OCI-LY7 (cell line): ENCODE results near the gene CDCA7L. TPM values are rescaled to one million over a fixed set of nuclear protein-coding genes. Genes with fewer than 3 reads are reported as not detected.

Experiments used
- BruUV-seq: library from RNA; stranded (reverse); fragments of 400-500 nt; replicated peaks from 2 replicates; lab custom pipeline; 2021; lab: Mats Ljungman, UMichigan
- CTCF ChIA-PET: fragments of 300-600 bp; sonication (Branson Sonifier 250); formaldehyde crosslinking; loops from one replicate; lab custom pipeline; 2022; ENCODE audit warnings: antibody characterized with exemption; ENCODE audit not compliant: unreplicated experiment; lab: Charles Lee
- POLR2A ChIA-PET: fragments of 300-600 bp; sonication (Branson Sonifier 250); formaldehyde crosslinking; loops from one replicate; lab custom pipeline; 2022; ENCODE audit warnings: antibody characterized with exemption; lab: Charles Lee
- DNase-seq: peaks from one replicate; pipeline ENCODE4 v3.0.0-alpha.2; 2015; ENCODE audit warnings: low spot score
- H2AFZ ChIP-seq: fragments of 200-600 bp; sonication (generic), shearing (Covaris generic); 2 replicates; pipeline ENCODE4 v1.6.1; 2014; ENCODE audit warnings: mild to moderate bottlenecking, antibody characterized with exemption, low read length, moderate library complexity
- H3K27ac ChIP-seq: fragments of 200-600 bp; sonication (generic); 2 replicates; pipeline ENCODE4 v1.5.1; 2014; ENCODE audit warnings: mixed run types, low read depth, mild to moderate bottlenecking, moderate library complexity, low read length, inconsistent platforms; ENCODE audit not compliant: poor library complexity, severe bottlenecking
- H3K36me3 ChIP-seq: fragments of 200-600 bp; sonication (generic); 2 replicates; pipeline ENCODE4 v1.6.1; 2014; ENCODE audit warnings: mild to moderate bottlenecking, antibody characterized with exemption, low read length, moderate library complexity, mixed read lengths; ENCODE audit not compliant: insufficient read depth
- H3K4me1 ChIP-seq: fragments of 200-600 bp; sonication (generic); 2 replicates; pipeline ENCODE4 v1.5.1; 2014; ENCODE audit warnings: mild to moderate bottlenecking, low read length; ENCODE audit not compliant: insufficient read depth, poor library complexity, severe bottlenecking
- H3K4me2 ChIP-seq: fragments of 200-600 bp; sonication (generic); 2 replicates; pipeline ENCODE4 v1.6.1; 2014; ENCODE audit warnings: mild to moderate bottlenecking, low read length
- H3K4me3 ChIP-seq: fragments of 200-600 bp; sonication (generic); 2 replicates; pipeline ENCODE4 v1.5.1; 2014; ENCODE audit warnings: mild to moderate bottlenecking, low read depth, low read length; ENCODE audit not compliant: poor library complexity, severe bottlenecking
- H3K79me2 ChIP-seq: fragments of 200-600 bp; sonication (generic); 2 replicates; pipeline ENCODE4 v1.6.1; 2016; ENCODE audit warnings: low read depth, mild to moderate bottlenecking, low read length, moderate library complexity, mixed read lengths; ENCODE audit not compliant: insufficient read depth
- H3K9me2 ChIP-seq: fragments of 200-600 bp; sonication (generic); 2 replicates; pipeline ENCODE4 v1.6.1; 2016; ENCODE audit warnings: mild to moderate bottlenecking, low read length, mixed read lengths; ENCODE audit not compliant: insufficient read depth
- H3K9me3 ChIP-seq: fragments of 200-600 bp; sonication (generic); 2 replicates; pipeline ENCODE4 v1.6.1; 2014; ENCODE audit warnings: mild to moderate bottlenecking, mixed run types, low read length, mixed read lengths
- H4K20me1 ChIP-seq: fragments of 200-600 bp; sonication (generic); 2 replicates; pipeline ENCODE4 v1.6.1; 2014; ENCODE audit warnings: mild to moderate bottlenecking, antibody characterized with exemption, low read length, moderate library complexity, mixed read lengths; ENCODE audit not compliant: insufficient read depth
- CTCF ChIP-seq: fragments of 200-600 bp; sonication (generic); conservative IDR thresholded peaks from 2 replicates; pipeline ENCODE4 v1.5.1; 2014; ENCODE audit warnings: mild to moderate bottlenecking, antibody characterized with exemption, low read length, moderate library complexity, mixed read lengths
- EZH2phosphoT487 ChIP-seq: fragments of 200-600 bp; sonication (generic); IDR thresholded peaks from 2 replicates; pipeline ENCODE4 v1.6.1; 2018; ENCODE audit warnings: low read depth, borderline replicate concordance, mild to moderate bottlenecking, mixed run types, antibody characterized with exemption, low read length, moderate library complexity, mixed read lengths
- intact Hi-C: fragments of 100-400 bp; cut with micrococcal nuclease; formaldehyde crosslinking; loops from one replicate; pipeline ENCODE4 v1.10.0; 2022; ENCODE audit not compliant: unreplicated experiment
- total RNA-seq, 2 experiments: library from RNA; depleted of rRNA in 1 of 2; stranded (reverse); fragments of >200 nt in 1 of 2; shearing (Covaris generic) in 1 of 2; gene quantifications; 2 replicates each; pipeline ENCODE4 v1.2.3, GENCODE V29; 2014 to 2022

CDCA7L gene
- total RNA-seq, 2 experiments from 2014 or later = 155 to 173 TPM

- Histone ChIP-seq H3K27ac (peak overlapping the region; percentile 91), H3K4me1 (peaks cover 66% of the 10 kb centered on the region), H2AFZ (peak overlapping the region; percentile 95), H4K20me1 (no peaks in the 10 kb centered on the region), H3K9me3 (peaks cover under 1% of the 10 kb centered on the region; the same call in 1 of the 2 replicates), H3K4me2 (peak overlapping the region; percentile 71), H3K4me3 (peak overlapping the region; percentile 59), H3K36me3 (no peaks in the 10 kb centered on the region; the same call in 1 of the 2 replicates), H3K79me2 (no peaks in the 10 kb centered on the region), H3K9me2 (no peaks in the 10 kb centered on the region)
- no peak for TF ChIP-seq CTCF
- TF ChIP-seq EZH2phosphoT487 = no peak
- BruUV-seq = no TSS peak
- ChIA-PET CTCF (interaction anchor here (1.3 kb wide), 1 partner anchor 19 kb away, joined by 5 read pairs; the partner anchor contains the start of gene CDCA7L), POLR2A (interaction anchor here (0.5 to 8.5 kb wide), 6 partner anchors 9 to 50 kb away, joined by 3 to 194 read pairs (median 5); partner anchors contain the start of gene CDCA7L)
- DNase-seq = no peak
- intact Hi-C loops = no loop called here
These were observed 19.6 kb upstream of the CDCA7L start for GRCh38 chr7:21965291-21965690.

GRCh38 chr7:21962677-21963076 lies 17.0 kb upstream of the CDCA7L start:
- TF ChIP-seq CTCF (no peak), EZH2phosphoT487 (no peak)
- no peaks in the 10 kb centered on the region for H3K9me2 ChIP-seq
- H4K20me1 ChIP-seq = no peaks in the 10 kb centered on the region
- H3K4me2 ChIP-seq = no peak overlapping the region
- CTCF ChIA-PET = interaction anchor here (1.2 kb wide), 1 partner anchor 16 kb away, joined by 6 read pairs; the partner anchor contains the start of gene CDCA7L
- H3K4me1 ChIP-seq = peaks cover 60% of the 10 kb centered on the region
- H3K79me2 ChIP-seq = no peaks in the 10 kb centered on the region
- H2AFZ ChIP-seq = peak overlapping the region; percentile 95; the same call in 1 of the 2 replicates
- no peaks in the 10 kb centered on the region for H3K36me3 ChIP-seq
- peaks cover 4% of the 10 kb centered on the region; the same call in 1 of the 2 replicates for H3K9me3 ChIP-seq
- no peak overlapping the region for H3K27ac ChIP-seq
- POLR2A ChIA-PET = interaction anchor here (0.8 to 8.5 kb wide), 4 partner anchors 8 to 17 kb away, joined by 4 to 194 read pairs (median 4); partner anchors contain the start of gene CDCA7L
- H3K4me3 ChIP-seq = no peak overlapping the region
- no peak for DNase-seq
- intact Hi-C loops = loop anchor here (5.0 kb wide), 1 partner anchor 1055 kb away; no protein-coding TSS in a partner anchor
- no TSS peak for BruUV-seq

DNA sequence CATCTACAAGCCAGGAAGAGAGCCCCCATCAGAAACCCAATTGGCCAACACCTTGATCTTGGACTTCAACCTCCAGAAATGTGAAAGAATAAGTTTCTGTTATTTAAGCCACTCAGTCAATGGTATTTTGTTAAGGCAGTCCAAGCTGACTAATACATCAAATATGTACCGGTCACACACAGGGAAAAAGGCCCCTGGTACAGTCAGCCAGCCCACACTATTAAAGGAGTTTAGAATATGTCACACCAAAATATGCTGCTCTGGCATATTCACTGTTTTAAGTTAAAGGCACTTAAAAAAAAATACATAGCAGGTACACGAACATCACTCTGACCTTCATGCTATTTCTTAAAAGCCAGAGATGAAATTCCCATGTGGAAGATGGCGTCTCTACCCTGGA lies 15.2 kb upstream of the CDCA7L start:
- no TSS peak for BruUV-seq

More for the DNA sequence above, 15.2 kb upstream of the CDCA7L start:
- Histone ChIP-seq H3K4me3 (no peak overlapping the region), H3K79me2 (no peaks in the 10 kb centered on the region), H2AFZ (no peak overlapping the region), H3K9me3 (peaks cover 4% of the 10 kb centered on the region; the same call in 1 of the 2 replicates), H3K9me2 (no peaks in the 10 kb centered on the region), H3K4me1 (peaks cover 43% of the 10 kb centered on the region), H4K20me1 (no peaks in the 10 kb centered on the region), H3K27ac (no peak overlapping the region), H3K36me3 (no peaks in the 10 kb centered on the region), H3K4me2 (no peak overlapping the region)
- CTCF ChIA-PET = no interaction called here
- POLR2A ChIA-PET = no interaction called here
- intact Hi-C loops = loop anchor here (5.0 kb wide), 1 partner anchor 1056 kb away; no protein-coding TSS in a partner anchor
- no peak for DNase-seq
- no peak for TF ChIP-seq EZH2phosphoT487
- TF ChIP-seq CTCF = no peak
